Measurements from ENCODE around the gene CCDC141. TPM values are rescaled to one million over a fixed set of nuclear protein-coding genes. Genes with fewer than 3 reads are reported as not detected.

The CCDC141 gene
- total and polyA plus RNA-seq, 2 donors (not counting 3 experiments of a cell fraction or from before 2014, with no cell fraction given), result not detected

- Histone ChIP-seq H3K9me1 (replicated peaks; ENCODE audit: control insufficient read depth, extremely low read depth, insufficient read depth, low read length) (no peaks in the 10 kb centered on the region), H3K4me3 (replicated peaks in 1 of 3; ENCODE audit: insufficient read depth in 1 of 3, low read depth in 1 of 3, low read length in 3 of 3) (no peak overlapping the region), H3K9me3 (replicated peaks; ENCODE audit: control insufficient read depth, insufficient read depth, low read length) (no peaks in the 10 kb centered on the region), H4K20me1 (replicated peaks; ENCODE audit: control insufficient read depth, extremely low read depth, insufficient read depth, low read length) (no peaks in the 10 kb centered on the region), H3K4me1 (ENCODE audit: control insufficient read depth, extremely low read depth, insufficient read depth, low read length) (peaks cover 2% of the 10 kb centered on the region), H3K9ac (replicated peaks; ENCODE audit: extremely low read depth, insufficient read depth, low read length) (no peak overlapping the region), H3K27me3 (ENCODE audit: control insufficient read depth in 2 of 2, insufficient read depth in 2 of 2, low read length in 2 of 2) (peaks cover 0 to 10% of the 10 kb centered on the region in 2 experiments), H2AFZ (ENCODE audit: low read depth, low read length) (peak overlapping the region; percentile 68), H3K27ac (ENCODE audit: insufficient read depth, low read depth, low read length) (no peak overlapping the region), H3K4me2 (ENCODE audit: insufficient read depth, low read length) (no peak overlapping the region), H3K79me2 (ENCODE audit: control insufficient read depth, insufficient read depth, low read length) (no peaks in the 10 kb centered on the region), H3K36me3 (ENCODE audit: control insufficient read depth in 2 of 2, extremely low read depth in 1 of 2, insufficient read depth in 2 of 2, low read length in 2 of 2) (no peaks in the 10 kb centered on the region)
- POLR2A ChIA-PET, result no interaction called here
- no peak for TF ChIP-seq GATA2 (IDR thresholded peaks at IDR 0.05; ENCODE audit: insufficient read depth, insufficient read length, low read depth, low read length)
- TF ChIP-seq, protein P1, sequence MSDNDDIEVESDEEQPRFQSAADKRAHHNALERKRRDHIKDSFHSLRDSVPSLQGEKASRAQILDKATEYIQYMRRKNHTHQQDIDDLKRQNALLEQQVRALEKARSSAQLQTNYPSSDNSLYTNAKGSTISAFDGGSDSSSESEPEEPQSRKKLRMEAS (IDR thresholded peaks at IDR 0.05; ENCODE audit: insufficient read depth, insufficient read length), result no peak
- TF ChIP-seq JUN (IDR thresholded peaks at IDR 0.05; ENCODE audit: borderline replicate concordance, insufficient read depth, insufficient read length, low read depth), result no peak
- peak; percentile 48 for TF ChIP-seq FOS (IDR thresholded peaks at IDR 0.05; ENCODE audit: borderline replicate concordance, insufficient read depth, low read length)
- no peak for TF ChIP-seq MYC (IDR thresholded peaks at IDR 0.05; ENCODE audit: low read depth, low read length)
- DNase-seq (ENCODE audit: low read depth, low spot score) (no peak), FAIRE-seq (no peak)
- intact Hi-C loops (cut with micrococcal nuclease) (loop anchor here (10.0 kb wide), 1 partner anchor 832 kb away; no protein-coding TSS in a partner anchor), dilution Hi-C loops (cut with MboI; ENCODE audit: extremely low pct_ligation_motif_present, low sequenced_read_pairs) (loop anchor here (25.0 kb wide), 1 partner anchor 100 kb away; the partner anchor contains the start of gene TTN)
- CTCF ChIA-PET, result interaction anchor here (1.4 to 6.2 kb wide), 6 partner anchors 7 to 151 kb away, joined by 4 to 94 read pairs (median 20); no protein-coding TSS in a partner anchor
- no TSS peak for BruUV-seq (replicated peaks)
These were observed 137.4 kb downstream of the CCDC141 start for GRCh38 chr2:178912416-178913048.

DNA sequence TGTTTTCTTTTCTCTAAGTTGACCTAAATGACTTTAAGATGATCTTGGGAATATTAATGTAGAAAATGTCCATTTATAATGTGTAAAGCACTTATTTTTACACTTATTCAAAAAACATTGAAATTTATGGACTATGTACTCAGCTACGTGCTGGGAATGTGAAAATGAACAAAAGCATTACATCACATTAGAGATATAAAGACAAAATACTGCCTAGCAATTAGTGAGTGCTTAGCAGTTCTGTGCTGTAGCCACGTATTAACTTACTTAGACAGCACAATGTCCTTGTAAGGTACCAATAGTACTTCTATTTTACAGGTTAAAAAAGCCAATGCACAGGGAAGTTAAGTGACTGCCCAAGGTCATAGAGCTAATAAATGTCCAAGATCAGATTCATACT lies 138.9 kb downstream of the CCDC141 start:
- Histone ChIP-seq H3K27ac (ENCODE audit: insufficient read depth, low read depth, low read length) (no peak overlapping the region), H3K36me3 (ENCODE audit: control insufficient read depth in 2 of 2, extremely low read depth in 1 of 2, insufficient read depth in 2 of 2, low read length in 2 of 2) (no peaks in the 10 kb centered on the region), H3K9ac (replicated peaks; ENCODE audit: extremely low read depth, insufficient read depth, low read length) (no peak overlapping the region), H3K9me3 (replicated peaks; ENCODE audit: control insufficient read depth, insufficient read depth, low read length) (no peaks in the 10 kb centered on the region), H2AFZ (ENCODE audit: low read depth, low read length) (no peak overlapping the region), H3K79me2 (ENCODE audit: control insufficient read depth, insufficient read depth, low read length) (no peaks in the 10 kb centered on the region), H3K4me1 (ENCODE audit: control insufficient read depth, extremely low read depth, insufficient read depth, low read length) (peaks cover 2% of the 10 kb centered on the region), H3K9me1 (replicated peaks; ENCODE audit: control insufficient read depth, extremely low read depth, insufficient read depth, low read length) (no peaks in the 10 kb centered on the region), H3K4me3 (replicated peaks in 1 of 3; ENCODE audit: insufficient read depth in 1 of 3, low read depth in 1 of 3, low read length in 3 of 3) (no peak overlapping the region), H4K20me1 (replicated peaks; ENCODE audit: control insufficient read depth, extremely low read depth, insufficient read depth, low read length) (no peaks in the 10 kb centered on the region), H3K4me2 (ENCODE audit: insufficient read depth, low read length) (no peak overlapping the region), H3K27me3 (ENCODE audit: control insufficient read depth in 2 of 2, insufficient read depth in 2 of 2, low read length in 2 of 2) (peaks cover 0 to 5% of the 10 kb centered on the region in 2 experiments)
- dilution Hi-C loops (cut with MboI; ENCODE audit: extremely low pct_ligation_motif_present, low sequenced_read_pairs) (loop anchor here (25.0 kb wide), 1 partner anchor 99 kb away; the partner anchor contains the start of gene TTN), intact Hi-C loops (cut with micrococcal nuclease) (loop anchor here (10.0 kb wide), 1 partner anchor 834 kb away; no protein-coding TSS in a partner anchor)
- FAIRE-seq (peak; percentile 4), DNase-seq (ENCODE audit: low read depth, low spot score) (no peak)
- no TSS peak for BruUV-seq (replicated peaks)
- ChIA-PET POLR2A (no interaction called here), CTCF (interaction anchor here (0.9 to 6.2 kb wide), 8 partner anchors 21 to 219 kb away, joined by 3 to 94 read pairs (median 8); no protein-coding TSS in a partner anchor)
- TF ChIP-seq, protein P2, sequence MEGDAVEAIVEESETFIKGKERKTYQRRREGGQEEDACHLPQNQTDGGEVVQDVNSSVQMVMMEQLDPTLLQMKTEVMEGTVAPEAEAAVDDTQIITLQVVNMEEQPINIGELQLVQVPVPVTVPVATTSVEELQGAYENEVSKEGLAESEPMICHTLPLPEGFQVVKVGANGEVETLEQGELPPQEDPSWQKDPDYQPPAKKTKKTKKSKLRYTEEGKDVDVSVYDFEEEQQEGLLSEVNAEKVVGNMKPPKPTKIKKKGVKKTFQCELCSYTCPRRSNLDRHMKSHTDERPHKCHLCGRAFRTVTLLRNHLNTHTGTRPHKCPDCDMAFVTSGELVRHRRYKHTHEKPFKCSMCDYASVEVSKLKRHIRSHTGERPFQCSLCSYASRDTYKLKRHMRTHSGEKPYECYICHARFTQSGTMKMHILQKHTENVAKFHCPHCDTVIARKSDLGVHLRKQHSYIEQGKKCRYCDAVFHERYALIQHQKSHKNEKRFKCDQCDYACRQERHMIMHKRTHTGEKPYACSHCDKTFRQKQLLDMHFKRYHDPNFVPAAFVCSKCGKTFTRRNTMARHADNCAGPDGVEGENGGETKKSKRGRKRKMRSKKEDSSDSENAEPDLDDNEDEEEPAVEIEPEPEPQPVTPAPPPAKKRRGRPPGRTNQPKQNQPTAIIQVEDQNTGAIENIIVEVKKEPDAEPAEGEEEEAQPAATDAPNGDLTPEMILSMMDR (IDR thresholded peaks at IDR 0.05; ENCODE audit: extremely low read depth in 1 of 2, insufficient read depth in 1 of 2, low read depth in 1 of 2, low read length in 2 of 2), result no peak
- TF ChIP-seq POLR2AphosphoS5 (IDR thresholded peaks at IDR 0.05; ENCODE audit: insufficient read depth, low read depth, low read length), result no peak
- no peak for TF ChIP-seq JUN (IDR thresholded peaks at IDR 0.05; ENCODE audit: borderline replicate concordance, insufficient read depth, insufficient read length, low read depth)
- no peak for TF ChIP-seq FOS (IDR thresholded peaks at IDR 0.05; ENCODE audit: borderline replicate concordance, insufficient read depth, low read length)
- TF ChIP-seq, protein P1 (IDR thresholded peaks at IDR 0.05; ENCODE audit: insufficient read depth, insufficient read length), result no peak
- TF ChIP-seq EZH2 (IDR thresholded peaks at IDR 0.05; ENCODE audit: borderline replicate concordance, low read depth, low read length, severe bottlenecking), result no peak
- no peak for TF ChIP-seq MYC (IDR thresholded peaks at IDR 0.05; ENCODE audit: low read depth, low read length)
- TF ChIP-seq GATA2 (IDR thresholded peaks at IDR 0.05; ENCODE audit: insufficient read depth, insufficient read length, low read depth, low read length), result no peak
- no peak for TF ChIP-seq POLR2A (IDR thresholded peaks at IDR 0.05; ENCODE audit: low read depth, low read length)

All from endothelial cell of umbilical vein (primary cell).